Karpas-422 (cell line): ENCODE measurements around the gene TMEM63C. TPM values are rescaled to one million over a fixed set of nuclear protein-coding genes. Genes with fewer than 3 reads are reported as not detected.

Experiments used
- DNase-seq: peaks from one replicate; pipeline ENCODE4 v3.0.0-alpha.2; 2015
- H2AFZ ChIP-seq: fragments of 200-600 bp; sonication (generic); 2 replicates; pipeline ENCODE4 v1.6.1; 2014; ENCODE audit warnings: antibody characterized with exemption, low read length, mixed read lengths
- H3K27ac ChIP-seq: fragments of 200-600 bp; sonication (generic); 2 replicates; pipeline ENCODE4 v1.5.1; 2014; ENCODE audit warnings: mild to moderate bottlenecking, low read length, moderate library complexity
- H3K27me3 ChIP-seq: fragments of 200-600 bp; sonication (generic); 2 replicates; pipeline ENCODE4 v1.6.1; 2014; ENCODE audit warnings: low read length, mixed read lengths
- H3K36me3 ChIP-seq: fragments of 200-600 bp; sonication (generic); 2 replicates; pipeline ENCODE4 v1.6.1; 2014; ENCODE audit warnings: low read length, mixed read lengths; ENCODE audit not compliant: insufficient read depth
- H3K4me1 ChIP-seq: fragments of 200-600 bp; sonication (generic); 2 replicates; pipeline ENCODE4 v1.6.1; 2014; ENCODE audit warnings: mild to moderate bottlenecking, low read length, mixed read lengths
- H3K4me2 ChIP-seq: fragments of 200-600 bp; sonication (generic); 2 replicates; pipeline ENCODE4 v1.6.1; 2014; ENCODE audit warnings: low read length, low read depth, mild to moderate bottlenecking; ENCODE audit not compliant: poor library complexity, severe bottlenecking
- H3K4me3 ChIP-seq: fragments of 200-600 bp; sonication (generic); 2 replicates; pipeline ENCODE4 v1.5.1; 2014; ENCODE audit warnings: mild to moderate bottlenecking, antibody characterized with exemption, low read length, mixed read lengths
- H3K79me2 ChIP-seq: fragments of 200-600 bp; sonication (generic); 2 replicates; pipeline ENCODE4 v1.6.1; 2014; ENCODE audit warnings: mild to moderate bottlenecking, low read length, mixed read lengths
- H3K9ac ChIP-seq: fragments of 200-600 bp; sonication (generic); 2 replicates; pipeline ENCODE4 v1.6.0; 2014; ENCODE audit warnings: low read length
- H3K9me2 ChIP-seq: fragments of 200-600 bp; sonication (generic), shearing (Covaris generic); replicated peaks from 2 replicates; pipeline ENCODE4 v1.6.0; 2014; ENCODE audit warnings: mild to moderate bottlenecking, low read length, moderate library complexity; ENCODE audit not compliant: insufficient read depth
- H3K9me3 ChIP-seq: fragments of 300-700, 200-600 bp; sonication (generic); 2 replicates; pipeline ENCODE4 v1.6.1; 2014; ENCODE audit warnings: low read length, mixed read lengths
- H4K20me1 ChIP-seq: fragments of 200-600 bp; sonication (generic); 2 replicates; pipeline ENCODE4 v1.6.1; 2014; ENCODE audit warnings: mild to moderate bottlenecking, antibody characterized with exemption, low read length, low read depth; ENCODE audit not compliant: insufficient read depth
- total RNA-seq: library from RNA; depleted of rRNA; stranded (reverse); fragments of >200 nt; shearing (Covaris generic); gene quantifications from 2 replicates; pipeline ENCODE4 v1.2.3, GENCODE V29; 2014; ENCODE audit warnings: low replicate concordance

TMEM63C gene
- total RNA-seq, 1 experiment from 2014 or later: 5.0 TPM

DNA sequence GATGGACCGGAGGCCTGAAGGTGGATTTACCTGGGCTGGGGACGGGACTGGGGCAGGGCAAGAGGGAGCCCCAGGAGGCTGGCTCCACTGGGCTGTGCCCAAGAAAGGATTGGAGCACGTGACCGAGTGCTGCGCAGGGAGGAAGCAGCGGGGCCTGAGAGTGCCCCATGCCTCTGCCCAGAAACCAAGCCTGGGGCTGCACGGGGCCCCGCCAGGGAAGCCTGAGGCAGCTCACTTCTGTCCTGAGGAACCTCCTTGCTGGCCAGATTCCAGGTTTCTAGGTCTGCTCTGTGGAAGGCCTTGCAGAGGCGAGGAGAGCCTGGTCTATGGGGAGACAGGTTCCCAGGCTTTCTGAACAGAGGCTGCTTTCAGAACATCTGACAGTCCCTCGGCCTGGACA is 79.0 kb downstream of the TMEM63C start:
- H3K36me3 ChIP-seq: no peaks in the 10 kb centered on the region
- H3K9me3 ChIP-seq: no peaks in the 10 kb centered on the region
- H3K27ac ChIP-seq: no peak overlapping the region
- peaks cover 10% of the 10 kb centered on the region for H3K4me1 ChIP-seq
- H3K4me2 ChIP-seq: no peak overlapping the region
- H3K9me2 ChIP-seq: no peaks in the 10 kb centered on the region
- H3K4me3 ChIP-seq: no peak overlapping the region
- H3K27me3 ChIP-seq: no peaks in the 10 kb centered on the region
- H3K9ac ChIP-seq: no peak overlapping the region
- H4K20me1 ChIP-seq: 0 out of 2 replicates have a peak, but pooled peaks cover 4% of the 10 kb centered on the region
- no peak overlapping the region for H2AFZ ChIP-seq
- peak; percentile 54 for DNase-seq
- no peaks in the 10 kb centered on the region for H3K79me2 ChIP-seq

DNA sequence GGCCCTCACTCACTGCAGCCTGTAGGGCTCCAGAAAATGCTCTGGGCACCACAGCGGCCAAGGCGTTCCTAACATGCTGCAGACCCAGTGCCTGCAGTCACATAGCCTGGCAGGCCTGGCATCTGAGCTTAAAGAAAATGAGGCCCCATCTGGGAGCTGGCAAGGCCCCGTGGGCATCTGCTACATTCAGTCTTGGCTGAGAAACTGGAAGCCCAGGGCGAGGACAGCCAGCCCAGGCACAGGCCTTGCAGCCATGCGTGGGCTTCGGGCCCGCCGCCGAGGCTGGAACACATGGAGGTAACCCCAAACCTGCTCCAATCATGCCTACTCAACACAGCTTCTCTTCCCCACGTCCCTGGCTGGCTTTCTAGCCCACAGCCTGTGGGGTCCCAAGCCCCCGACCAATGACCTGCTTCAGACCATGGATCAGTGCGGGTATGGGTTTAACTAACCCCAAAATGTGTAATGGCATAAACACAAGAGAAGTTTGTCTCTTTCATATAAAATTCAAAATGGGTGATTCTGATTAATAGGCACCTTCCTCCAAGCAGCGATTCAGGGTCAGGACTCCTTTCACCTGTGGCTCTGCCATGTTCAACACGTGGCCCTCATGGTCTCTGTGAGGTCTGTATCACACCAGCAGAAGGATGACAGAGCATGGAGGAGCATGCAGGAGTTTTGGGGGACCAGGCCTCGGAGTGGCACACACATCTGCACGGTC is 83.0 kb downstream of the TMEM63C start:
- Histone ChIP-seq H3K27ac (no peak overlapping the region), H4K20me1 (0 out of 2 replicates have a peak, but pooled peaks cover 4% of the 10 kb centered on the region), H3K79me2 (no peaks in the 10 kb centered on the region), H3K9me2 (no peaks in the 10 kb centered on the region), H3K4me1 (peaks cover 10% of the 10 kb centered on the region), H2AFZ (no peak overlapping the region), H3K4me3 (no peak overlapping the region), H3K9ac (no peak overlapping the region), H3K27me3 (no peaks in the 10 kb centered on the region), H3K36me3 (no peaks in the 10 kb centered on the region), H3K4me2 (no peak overlapping the region), H3K9me3 (peaks cover 5% of the 10 kb centered on the region)
- no peak for DNase-seq

DNA sequence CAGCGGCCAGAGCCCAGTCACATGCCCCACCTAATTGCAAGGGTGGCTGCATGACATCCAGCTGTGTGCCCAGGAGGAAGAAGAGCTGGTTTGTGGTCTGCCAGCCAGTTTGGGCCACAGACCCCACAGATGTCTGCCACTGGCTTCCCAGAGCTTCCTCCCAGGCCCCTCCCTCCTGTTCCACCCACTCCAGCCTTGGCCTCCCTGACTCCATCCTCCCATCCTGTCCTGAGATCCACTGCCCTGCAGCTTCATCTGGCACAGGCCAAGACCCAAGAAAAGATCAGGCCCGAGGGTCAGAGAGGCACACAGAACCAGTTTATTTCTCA is 83.6 kb downstream of the TMEM63C start:
- Histone ChIP-seq H3K79me2 (no peaks in the 10 kb centered on the region), H3K9ac (0 out of 2 replicates have a peak overlapping the region, but pooled peaks have one; percentile 7), H3K4me2 (no peak overlapping the region), H3K4me3 (no peak overlapping the region), H3K27ac (no peak overlapping the region), H3K4me1 (peaks cover 10% of the 10 kb centered on the region), H3K9me3 (peaks cover 5% of the 10 kb centered on the region), H4K20me1 (0 out of 2 replicates have a peak, but pooled peaks cover 2% of the 10 kb centered on the region), H3K9me2 (no peaks in the 10 kb centered on the region), H2AFZ (no peak overlapping the region), H3K27me3 (no peaks in the 10 kb centered on the region), H3K36me3 (no peaks in the 10 kb centered on the region)
- no peak for DNase-seq

DNA sequence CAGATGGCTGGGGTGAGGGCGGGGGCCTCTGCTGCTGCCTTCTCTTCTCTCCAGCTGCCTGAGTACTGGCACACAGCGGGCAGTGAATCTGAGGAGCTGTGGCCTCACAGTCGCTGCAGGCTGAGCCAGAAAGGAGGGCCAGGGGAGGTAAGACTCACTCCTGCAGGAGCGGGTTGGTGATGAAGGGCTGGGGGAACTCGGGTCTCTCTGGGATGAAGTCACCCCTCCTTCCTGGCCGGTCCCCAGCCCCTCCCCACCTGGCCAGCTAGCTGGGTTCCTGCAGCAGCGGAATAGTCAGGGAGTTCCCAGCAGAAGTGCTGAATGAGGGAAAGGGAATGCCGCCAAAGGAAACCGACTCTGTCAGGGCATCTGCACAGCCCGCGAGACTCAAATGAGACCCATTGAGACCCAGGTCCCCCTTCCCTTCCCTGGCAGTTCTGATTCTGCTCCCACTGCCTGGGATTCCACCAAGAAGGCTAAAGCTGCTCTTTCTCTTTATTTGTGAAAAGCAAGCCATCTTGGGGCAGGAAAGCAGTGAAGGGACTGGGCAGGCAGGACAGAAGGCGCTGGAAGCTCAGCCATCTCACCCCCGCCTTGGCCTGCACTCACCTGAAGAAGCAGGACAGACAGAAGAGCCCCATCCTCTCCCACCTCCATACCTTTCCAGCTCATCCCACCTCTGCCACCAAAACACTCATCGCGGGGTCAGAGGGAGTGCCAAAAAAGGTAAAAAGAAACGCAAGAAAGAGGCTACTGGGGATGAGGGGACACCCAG is 84.2 kb downstream of the TMEM63C start:
- H3K9ac ChIP-seq: 0 out of 2 replicates have a peak overlapping the region, but pooled peaks have one; percentile 7
- H3K4me2 ChIP-seq: no peak overlapping the region
- no peaks in the 10 kb centered on the region for H3K36me3 ChIP-seq
- H3K27me3 ChIP-seq: no peaks in the 10 kb centered on the region
- DNase-seq: no peak
- no peak overlapping the region for H3K4me3 ChIP-seq
- H3K27ac ChIP-seq: no peak overlapping the region
- no peaks in the 10 kb centered on the region for H4K20me1 ChIP-seq
- peaks cover 10% of the 10 kb centered on the region for H3K4me1 ChIP-seq
- no peaks in the 10 kb centered on the region for H3K79me2 ChIP-seq
- H3K9me3 ChIP-seq: peaks cover 5% of the 10 kb centered on the region
- H2AFZ ChIP-seq: no peak overlapping the region
- no peaks in the 10 kb centered on the region for H3K9me2 ChIP-seq

DNA sequence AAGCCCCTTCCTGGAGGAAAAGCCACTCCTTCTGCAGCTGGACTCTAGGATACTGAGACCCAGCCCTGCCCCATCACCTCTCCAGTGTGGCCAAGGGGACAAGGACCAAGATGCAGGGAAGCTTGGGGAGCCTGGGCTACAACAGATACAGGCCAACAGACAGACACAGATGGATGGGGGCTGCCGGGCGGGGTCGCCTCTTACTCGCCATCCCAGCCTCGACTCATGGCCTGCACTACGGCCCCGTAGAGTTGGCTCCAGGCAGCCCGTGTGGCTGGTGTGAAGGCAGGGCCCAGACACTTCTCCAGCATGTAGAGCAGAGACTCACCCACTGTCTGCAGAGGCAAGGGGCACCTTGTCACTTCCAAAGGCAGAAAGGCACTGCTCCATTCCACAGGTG is 84.7 kb downstream of the TMEM63C start:
- Histone ChIP-seq H3K9me2 (no peaks in the 10 kb centered on the region), H3K9me3 (peaks cover 5% of the 10 kb centered on the region), H3K27ac (no peak overlapping the region), H2AFZ (no peak overlapping the region), H3K9ac (no peak overlapping the region), H4K20me1 (no peaks in the 10 kb centered on the region), H3K79me2 (no peaks in the 10 kb centered on the region), H3K36me3 (no peaks in the 10 kb centered on the region), H3K4me2 (no peak overlapping the region), H3K4me1 (peaks cover 10% of the 10 kb centered on the region), H3K4me3 (no peak overlapping the region), H3K27me3 (no peaks in the 10 kb centered on the region)
- DNase-seq: no peak

DNA sequence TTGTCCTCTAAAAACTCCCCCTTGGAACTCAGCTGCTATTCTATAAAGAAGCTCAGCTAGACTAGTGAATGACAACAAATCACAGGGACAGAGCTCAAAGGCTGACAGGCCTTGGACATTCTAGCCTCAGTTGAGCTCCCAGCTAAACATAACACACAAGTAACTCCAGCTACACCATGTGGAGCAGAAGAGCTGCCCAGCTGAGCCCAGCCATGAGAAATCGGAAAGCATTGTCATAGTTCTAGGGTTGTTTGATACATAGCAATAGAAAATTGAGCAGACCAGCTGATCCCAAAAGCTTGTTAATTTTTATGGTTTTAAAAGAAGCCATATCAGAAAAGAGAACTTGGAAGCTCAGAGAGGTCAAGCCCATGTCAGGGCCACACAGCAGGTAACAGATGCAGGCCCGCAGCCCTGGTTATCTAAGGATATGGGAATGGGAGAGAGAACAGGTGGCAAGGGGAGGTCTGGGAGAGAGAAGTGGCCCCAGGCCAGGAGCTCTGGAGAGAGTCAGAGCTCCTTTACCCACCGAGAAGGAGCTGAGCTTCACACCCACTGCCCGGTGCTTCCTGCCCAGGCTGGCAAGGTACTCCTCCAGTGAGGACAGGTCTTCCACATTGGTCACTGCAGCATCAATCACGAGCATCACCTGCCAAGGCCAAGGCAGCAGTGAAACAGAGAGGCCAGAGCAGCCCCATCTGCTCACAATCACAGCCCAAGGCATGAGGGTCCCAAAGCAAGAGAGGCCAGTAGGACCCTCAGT is 86.5 kb downstream of the TMEM63C start:
- no peak overlapping the region for H3K4me2 ChIP-seq
- peaks cover 5% of the 10 kb centered on the region for H3K9me3 ChIP-seq
- no peak overlapping the region for H3K9ac ChIP-seq
- no peaks in the 10 kb centered on the region for H4K20me1 ChIP-seq
- peaks cover 10% of the 10 kb centered on the region for H3K4me1 ChIP-seq
- H3K4me3 ChIP-seq: no peak overlapping the region
- H3K27me3 ChIP-seq: no peaks in the 10 kb centered on the region
- H3K36me3 ChIP-seq: no peaks in the 10 kb centered on the region
- H3K27ac ChIP-seq: no peak overlapping the region
- DNase-seq: no peak
- H2AFZ ChIP-seq: no peak overlapping the region
- no peaks in the 10 kb centered on the region for H3K79me2 ChIP-seq
- no peaks in the 10 kb centered on the region for H3K9me2 ChIP-seq

DNA sequence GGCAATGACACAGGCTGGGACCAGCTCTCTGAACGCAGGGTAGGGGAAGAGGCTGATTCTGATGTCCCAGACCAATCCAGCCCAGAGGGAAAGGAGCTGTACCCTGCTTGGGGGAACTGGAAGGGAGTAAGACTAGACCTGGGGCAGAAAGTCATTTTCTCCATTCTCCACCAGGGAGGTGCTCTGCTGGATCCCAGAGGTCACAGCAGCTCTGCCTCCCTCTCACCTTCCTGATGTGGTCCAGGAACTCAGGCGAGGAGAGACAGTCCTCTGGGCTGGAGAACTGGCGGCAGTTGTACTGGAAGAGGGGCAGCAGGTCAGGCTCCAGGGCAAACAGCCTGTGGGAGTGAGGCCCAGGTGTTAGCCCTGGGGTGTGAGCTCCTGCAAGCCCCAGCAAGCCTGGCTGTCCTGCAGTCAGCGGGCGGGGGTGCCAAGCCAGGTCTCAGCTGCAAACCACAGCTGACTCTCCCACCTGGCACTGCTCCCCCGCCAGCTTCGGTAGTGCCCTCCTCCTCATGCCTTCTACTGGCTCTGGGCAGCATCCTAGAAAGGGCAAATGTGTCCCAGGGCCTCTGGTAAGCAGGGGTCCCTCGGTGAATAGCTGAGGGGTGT is 87.5 kb downstream of the TMEM63C start:
- no peak for DNase-seq
- H3K4me1 ChIP-seq: peaks cover 17% of the 10 kb centered on the region
- no peak overlapping the region for H3K27ac ChIP-seq
- H3K27me3 ChIP-seq: no peaks in the 10 kb centered on the region
- H3K36me3 ChIP-seq: no peaks in the 10 kb centered on the region
- H3K9me2 ChIP-seq: no peaks in the 10 kb centered on the region
- H3K9me3 ChIP-seq: peaks cover 5% of the 10 kb centered on the region
- no peak overlapping the region for H3K9ac ChIP-seq
- no peak overlapping the region for H3K4me3 ChIP-seq
- no peaks in the 10 kb centered on the region for H3K79me2 ChIP-seq
- H3K4me2 ChIP-seq: no peak overlapping the region
- H4K20me1 ChIP-seq: no peaks in the 10 kb centered on the region
- no peak overlapping the region for H2AFZ ChIP-seq
